ENCODE results near the gene CAPN1. TPM values are rescaled to one million over a fixed set of nuclear protein-coding genes. Genes with fewer than 3 reads are reported as not detected.
A peak's percentile ranks its signal among the peaks of the same experiment; 100 is the strongest.
"Not testable (repeated sequence)": the region's sequence is repeated elsewhere in the genome, so short reads cannot be mapped to it uniquely, and the experiment has no call there.

Gene CAPN1
- polyA plus RNA-seq, 1 donor, result 106 TPM

GRCh38 chr11:65141896-65142494 is 39.7 kb upstream of the CAPN1 start:
- Histone ChIP-seq H3K4me3 (ENCODE audit: low read length) (no peak overlapping the region), H3K27me3 (ENCODE audit: control insufficient read depth, insufficient read depth, low read length) (no peaks in the 10 kb centered on the region), H3K36me3 (ENCODE audit: control insufficient read depth, insufficient read depth, low read length) (no peaks in the 10 kb centered on the region), H3K27ac (ENCODE audit: low read length) (no peak overlapping the region), H3K9me3 (ENCODE audit: control insufficient read depth, low read depth, low read length) (no peaks in the 10 kb centered on the region), H3K4me1 (ENCODE audit: control insufficient read depth, insufficient read depth, low read length) (no peaks in the 10 kb centered on the region)
- no CpG with 5 or more reads among the region's 7 CpGs for WGBS (ENCODE audit: insufficient coverage, low lambda C conversion rate)
- no peak for DNase-seq

GRCh38 chr11:65147352-65148075 is 34.2 kb upstream of the CAPN1 start:
- no CpG with 5 or more reads among the region's 2 CpGs for WGBS (ENCODE audit: insufficient coverage, low lambda C conversion rate)
- no peak for DNase-seq
- H3K36me3 ChIP-seq (ENCODE audit: control insufficient read depth, insufficient read depth, low read length), result no peaks in the 10 kb centered on the region
- H3K4me1 ChIP-seq (ENCODE audit: control insufficient read depth, insufficient read depth, low read length), result peaks cover 2% of the 10 kb centered on the region
- H3K27me3 ChIP-seq (ENCODE audit: control insufficient read depth, insufficient read depth, low read length), result no peaks in the 10 kb centered on the region
- no peak overlapping the region for H3K4me3 ChIP-seq (ENCODE audit: low read length)
- no peaks in the 10 kb centered on the region for H3K9me3 ChIP-seq (ENCODE audit: control insufficient read depth, low read depth, low read length)
- no peak overlapping the region for H3K27ac ChIP-seq (ENCODE audit: low read length)

GRCh38 chr11:65148657-65149056 is 33.1 kb upstream of the CAPN1 start:
- H3K27ac ChIP-seq (ENCODE audit: low read length), result no peak overlapping the region
- peaks cover 2% of the 10 kb centered on the region for H3K4me1 ChIP-seq (ENCODE audit: control insufficient read depth, insufficient read depth, low read length)
- no peaks in the 10 kb centered on the region for H3K36me3 ChIP-seq (ENCODE audit: control insufficient read depth, insufficient read depth, low read length)
- H3K9me3 ChIP-seq (ENCODE audit: control insufficient read depth, low read depth, low read length), result no peaks in the 10 kb centered on the region
- DNase-seq, result no peak
- WGBS (ENCODE audit: insufficient coverage, low lambda C conversion rate), result no CpG with 5 or more reads among the region's 5 CpGs
- no peaks in the 10 kb centered on the region for H3K27me3 ChIP-seq (ENCODE audit: control insufficient read depth, insufficient read depth, low read length)
- no peak overlapping the region for H3K4me3 ChIP-seq (ENCODE audit: low read length)

GRCh38 chr11:65150131-65150508 is 31.6 kb upstream of the CAPN1 start:
- not testable (repeated sequence) for H3K4me1 ChIP-seq (ENCODE audit: control insufficient read depth, insufficient read depth, low read length); H3K36me3 ChIP-seq (ENCODE audit: control insufficient read depth, insufficient read depth, low read length); H3K27ac ChIP-seq (ENCODE audit: low read length); H3K9me3 ChIP-seq (ENCODE audit: control insufficient read depth, low read depth, low read length); H3K27me3 ChIP-seq (ENCODE audit: control insufficient read depth, insufficient read depth, low read length); DNase-seq; H3K4me3 ChIP-seq (ENCODE audit: low read length)
- WGBS (ENCODE audit: insufficient coverage, low lambda C conversion rate), result no CpG with 5 or more reads among the region's 10 CpGs

- H3K9me3 ChIP-seq (ENCODE audit: control insufficient read depth, low read depth, low read length), result no peaks in the 10 kb centered on the region
- H3K4me1 ChIP-seq (ENCODE audit: control insufficient read depth, insufficient read depth, low read length), result peaks cover 2% of the 10 kb centered on the region
- no peaks in the 10 kb centered on the region for H3K27me3 ChIP-seq (ENCODE audit: control insufficient read depth, insufficient read depth, low read length)
- H3K36me3 ChIP-seq (ENCODE audit: control insufficient read depth, insufficient read depth, low read length), result no peaks in the 10 kb centered on the region
- peak; percentile 53 to 81 for DNase-seq
- H3K4me3 ChIP-seq (ENCODE audit: low read length), result no peak overlapping the region
- H3K27ac ChIP-seq (ENCODE audit: low read length), result peak overlapping the region; percentile 18
- WGBS (ENCODE audit: insufficient coverage, low lambda C conversion rate), result no CpG with 5 or more reads among the region's 12 CpGs
These were observed 31.0 kb upstream of the CAPN1 start for GRCh38 chr11:65150509-65151299.

- Histone ChIP-seq H3K27me3 (ENCODE audit: control insufficient read depth, insufficient read depth, low read length) (no peaks in the 10 kb centered on the region), H3K27ac (ENCODE audit: low read length) (peak overlapping the region; percentile 18), H3K4me3 (ENCODE audit: low read length) (no peak overlapping the region), H3K4me1 (ENCODE audit: control insufficient read depth, insufficient read depth, low read length) (peaks cover 2% of the 10 kb centered on the region), H3K9me3 (ENCODE audit: control insufficient read depth, low read depth, low read length) (no peaks in the 10 kb centered on the region), H3K36me3 (ENCODE audit: control insufficient read depth, insufficient read depth, low read length) (no peaks in the 10 kb centered on the region)
- DNase-seq, result no peak
- WGBS (ENCODE audit: insufficient coverage, low lambda C conversion rate), result 83% methylated on average over 2 of the region's 3 CpGs
These were observed 30.3 kb upstream of the CAPN1 start for GRCh38 chr11:65151331-65151899.

- Histone ChIP-seq H3K36me3 (ENCODE audit: control insufficient read depth, insufficient read depth, low read length) (no peaks in the 10 kb centered on the region), H3K27me3 (ENCODE audit: control insufficient read depth, insufficient read depth, low read length) (no peaks in the 10 kb centered on the region), H3K27ac (ENCODE audit: low read length) (no peak overlapping the region), H3K4me3 (ENCODE audit: low read length) (no peak overlapping the region), H3K4me1 (ENCODE audit: control insufficient read depth, insufficient read depth, low read length) (peaks cover 2% of the 10 kb centered on the region), H3K9me3 (ENCODE audit: control insufficient read depth, low read depth, low read length) (no peaks in the 10 kb centered on the region)
- 100% methylated on average over 1 of the region's 2 CpGs for WGBS (ENCODE audit: insufficient coverage, low lambda C conversion rate)
- no peak for DNase-seq
These were observed 29.6 kb upstream of the CAPN1 start for GRCh38 chr11:65152122-65152521.

GRCh38 chr11:65156256-65156655 is 25.5 kb upstream of the CAPN1 start:
- no peak for DNase-seq
- WGBS (ENCODE audit: insufficient coverage, low lambda C conversion rate), result no CpG with 5 or more reads among the region's 3 CpGs
- H3K9me3 ChIP-seq (ENCODE audit: control insufficient read depth, low read depth, low read length), result no peaks in the 10 kb centered on the region
- H3K36me3 ChIP-seq (ENCODE audit: control insufficient read depth, insufficient read depth, low read length), result no peaks in the 10 kb centered on the region
- no peak overlapping the region for H3K4me3 ChIP-seq (ENCODE audit: low read length)
- no peak overlapping the region for H3K27ac ChIP-seq (ENCODE audit: low read length)
- no peaks in the 10 kb centered on the region for H3K27me3 ChIP-seq (ENCODE audit: control insufficient read depth, insufficient read depth, low read length)
- no peaks in the 10 kb centered on the region for H3K4me1 ChIP-seq (ENCODE audit: control insufficient read depth, insufficient read depth, low read length)

- H3K27ac ChIP-seq (ENCODE audit: low read length), result no peak overlapping the region
- H3K27me3 ChIP-seq (ENCODE audit: control insufficient read depth, insufficient read depth, low read length), result no peaks in the 10 kb centered on the region
- H3K4me1 ChIP-seq (ENCODE audit: control insufficient read depth, insufficient read depth, low read length), result no peaks in the 10 kb centered on the region
- no peak overlapping the region for H3K4me3 ChIP-seq (ENCODE audit: low read length)
- no peak for DNase-seq
- no peaks in the 10 kb centered on the region for H3K9me3 ChIP-seq (ENCODE audit: control insufficient read depth, low read depth, low read length)
- no CpG with 5 or more reads among the region's 3 CpGs for WGBS (ENCODE audit: insufficient coverage, low lambda C conversion rate)
- H3K36me3 ChIP-seq (ENCODE audit: control insufficient read depth, insufficient read depth, low read length), result no peaks in the 10 kb centered on the region
These were observed 24.8 kb upstream of the CAPN1 start for GRCh38 chr11:65156926-65157325.

GRCh38 chr11:65157336-65157735 is 24.4 kb upstream of the CAPN1 start:
- no peaks in the 10 kb centered on the region for H3K4me1 ChIP-seq (ENCODE audit: control insufficient read depth, insufficient read depth, low read length)
- H3K36me3 ChIP-seq (ENCODE audit: control insufficient read depth, insufficient read depth, low read length), result no peaks in the 10 kb centered on the region
- DNase-seq, result no peak
- H3K27ac ChIP-seq (ENCODE audit: low read length), result no peak overlapping the region
- WGBS (ENCODE audit: insufficient coverage, low lambda C conversion rate), result no CpG with 5 or more reads among the region's 3 CpGs
- H3K27me3 ChIP-seq (ENCODE audit: control insufficient read depth, insufficient read depth, low read length), result no peaks in the 10 kb centered on the region
- H3K9me3 ChIP-seq (ENCODE audit: control insufficient read depth, low read depth, low read length), result no peaks in the 10 kb centered on the region
- no peak overlapping the region for H3K4me3 ChIP-seq (ENCODE audit: low read length)

Measured in large intestine (tissue), 3 donors.